Tibial nerve (tissue), 4 donors: Measurements from ENCODE around the gene GDPD5. TPM values are rescaled to one million over a fixed set of nuclear protein-coding genes. Genes with fewer than 3 reads are reported as not detected.
A peak's percentile ranks its signal among the peaks of the same experiment; 100 is the strongest.

Source experiments
- DNase-seq, 2 donors: peaks; one replicate each; pipeline ENCODE4 v3.0.0-alpha.2; 2019; ENCODE audit warnings: low spot score in 2 of 2
- H3K27ac ChIP-seq, 4 donors: fragments of 200-600 bp; sonication (generic) in 3 of 4; one replicate each; pipeline ENCODE4 v1.5.1; 2017 to 2019; ENCODE audit warnings: mild to moderate bottlenecking in 1 of 4
- H3K27me3 ChIP-seq, 2 donors: fragments of 200-600 bp; sonication (generic) in 1 of 2; one replicate each; pipeline versions ENCODE4 v1.5.1 to v1.6.0; 2017 to 2019
- H3K36me3 ChIP-seq, 3 donors: fragments of 200-600 bp; sonication (generic); one replicate each; pipeline ENCODE4 v1.5.1; 2018 to 2019
- H3K4me1 ChIP-seq, 4 donors: fragments of 200-600 bp; sonication (generic) in 3 of 4; one replicate each; pipeline ENCODE4 v1.5.1; 2017 to 2019
- H3K4me3 ChIP-seq, 4 donors: fragments of 200-600 bp; sonication (generic) in 3 of 4; one replicate each; pipeline ENCODE4 v1.5.1; 2017 to 2019; ENCODE audit warnings: mild to moderate bottlenecking in 1 of 4, moderate library complexity in 1 of 4
- H3K9me3 ChIP-seq, 4 donors: fragments of 200-600 bp; sonication (generic) in 3 of 4; one replicate each; pipeline ENCODE4 v1.5.1; 2017 to 2019
- EP300 ChIP-seq, 2 donors: sonication (generic); formaldehyde crosslinking; IDR thresholded peaks; one replicate each; pipeline ENCODE4 v1.6.1; 2017; ENCODE audit warnings: antibody characterized with exemption in 2 of 2, mild to moderate bottlenecking in 1 of 2
- POLR2A ChIP-seq, 2 donors: fragments of 450-650 bp; IDR thresholded peaks; one replicate each; pipeline ENCODE4 v1.6.1; 2017; ENCODE audit warnings: antibody characterized with exemption in 2 of 2, mild to moderate bottlenecking in 2 of 2, moderate library complexity in 2 of 2
- WGBS, 2 donors: methylation state at CpG; one replicate each; pipeline ENCODE4 v1.1.5; 2018; 5-methylcytosine and 5-hydroxymethylcytosine counted together
- total RNA-seq, 4 donors: library from RNA; depleted of rRNA; stranded (reverse); fragments of >200 nt; gene quantifications; one replicate each; pipeline ENCODE4 v1.1.0, GENCODE V29; 2016
- TF ChIP-seq, protein P1 (sequence below), 5 experiments: fragments of 200-600 bp in 3 of 5; fragments of 450-650 bp in 2 of 5; sonication (generic) in 3 of 5; IDR thresholded peaks; one replicate each; pipeline ENCODE4 v1.5.1; 2016 to 2019; ENCODE audit warnings: antibody characterized with exemption in 5 of 5, mild to moderate bottlenecking in 3 of 5, moderate library complexity in 2 of 5

The GDPD5 gene
- total RNA-seq, 4 donors from 2014 or later: 92.2 to 122 (median 101) TPM

DNA sequence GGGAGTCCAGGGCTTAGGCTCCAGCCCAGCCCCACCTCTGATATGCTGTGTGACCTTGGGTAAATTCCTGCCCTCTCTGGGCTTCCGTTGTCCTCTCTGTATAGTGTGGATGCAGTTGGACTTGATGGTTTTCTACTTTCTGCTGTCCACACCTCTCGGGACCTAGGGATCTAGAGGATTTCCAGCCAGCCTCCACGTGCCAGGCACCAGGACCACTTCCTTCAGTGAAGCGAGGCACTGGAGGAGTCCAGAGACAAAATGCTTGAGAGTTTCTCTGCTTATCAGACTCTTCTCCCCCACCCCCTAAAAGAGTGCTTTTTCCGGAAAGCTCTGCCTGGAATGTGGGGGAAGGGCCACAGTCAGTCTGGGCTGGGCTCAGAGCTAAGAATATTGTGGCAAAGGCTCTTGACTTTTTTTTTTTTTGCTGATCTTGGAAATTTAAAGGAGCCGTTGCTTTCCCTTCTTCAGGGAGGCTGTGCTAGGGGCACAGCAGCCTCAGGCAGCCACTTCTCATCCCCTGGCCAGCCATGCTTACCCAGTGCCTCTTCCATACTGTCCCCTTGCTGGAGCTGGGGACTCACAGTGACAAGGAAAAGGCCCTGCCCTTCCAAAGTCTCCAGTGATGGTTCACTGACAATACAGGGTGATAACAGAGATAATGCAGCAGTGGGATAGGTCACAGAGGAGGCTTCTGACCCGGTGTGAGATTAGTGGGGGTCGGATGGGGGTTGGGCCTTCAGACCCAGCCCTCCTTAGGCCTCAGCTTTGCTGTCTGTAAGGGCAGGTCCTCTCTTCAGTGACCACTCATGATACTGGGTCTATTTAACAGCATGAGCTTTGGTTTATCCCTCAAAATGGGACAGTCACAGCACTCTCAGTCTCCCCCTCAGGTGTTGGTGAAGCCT is 33.5 kb upstream of the GDPD5 start:
- peak in 1 of 2 donors; percentile 61 for DNase-seq
- Histone ChIP-seq H3K27me3 (no peaks in the 10 kb centered on the region), H3K27ac (peak overlapping the region; percentile 77 to 99 (median 88)), H3K4me3 (peak overlapping the region in 1 of 4 donors; percentile 24), H3K36me3 (no peaks in the 10 kb centered on the region), H3K9me3 (no peaks in the 10 kb centered on the region), H3K4me1 (peaks cover 0 to 88% (median 57%) of the 10 kb centered on the region in 4 donors)
- peak; percentile 60 to 69 for TF ChIP-seq EP300 (IDR thresholded peaks at IDR 0.05)
- no peak for TF ChIP-seq POLR2A (IDR thresholded peaks at IDR 0.05)
- 4 to 12% methylated on average over 8 of the region's 8 CpGs for WGBS, 2 donors

DNA sequence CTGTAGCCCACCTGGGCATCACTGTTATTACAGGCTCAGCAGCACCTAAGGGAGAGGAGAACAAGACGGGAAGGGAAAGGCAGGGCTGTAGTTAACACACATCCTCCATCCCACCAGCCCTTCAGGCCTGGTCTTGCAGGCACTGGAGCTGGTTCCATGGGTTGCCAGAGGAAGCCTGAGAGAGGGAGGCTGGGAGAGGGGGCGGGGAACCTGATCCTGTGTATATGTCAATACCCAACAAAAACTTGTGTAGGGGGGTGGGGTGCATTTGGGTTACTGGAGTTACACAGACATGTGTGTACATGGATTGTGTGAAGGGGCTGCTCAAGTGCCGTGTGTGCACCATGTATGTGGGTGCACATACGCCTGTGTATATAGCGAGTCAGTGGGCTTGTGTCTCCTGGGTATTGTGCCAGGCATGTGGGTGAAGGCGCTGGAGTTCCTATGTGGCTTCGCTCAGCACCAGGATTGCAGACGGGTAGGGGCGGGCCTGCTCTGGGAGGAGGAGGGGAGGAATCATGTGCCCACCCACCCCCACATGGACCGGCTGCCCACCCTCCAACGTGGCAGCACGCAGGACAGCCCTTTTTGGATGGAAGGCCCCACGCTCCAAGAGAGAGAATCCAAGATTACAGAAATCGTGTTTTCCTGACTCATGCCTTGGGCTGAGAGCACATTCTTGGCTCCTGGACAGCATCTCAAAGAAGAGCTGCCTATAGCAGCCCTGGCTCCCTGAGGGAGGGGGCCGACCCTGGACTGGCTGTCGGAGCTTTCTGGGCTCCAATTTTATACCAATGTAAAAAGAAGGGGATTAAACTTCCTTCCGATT is 32.1 kb upstream of the GDPD5 start:
- Histone ChIP-seq H3K27me3 (no peaks in the 10 kb centered on the region), H3K27ac (peak overlapping the region; percentile 77 to 99 (median 88)), H3K36me3 (no peaks in the 10 kb centered on the region), H3K4me3 (peak overlapping the region in 1 of 4 donors; percentile 24), H3K9me3 (no peaks in the 10 kb centered on the region), H3K4me1 (peaks cover 0 to 88% (median 56%) of the 10 kb centered on the region in 4 donors)
- DNase-seq: peak in 1 of 2 donors; percentile 53
- WGBS, 2 donors: 18 to 25% methylated on average over 17 of the region's 17 CpGs
- TF ChIP-seq, protein P1, sequence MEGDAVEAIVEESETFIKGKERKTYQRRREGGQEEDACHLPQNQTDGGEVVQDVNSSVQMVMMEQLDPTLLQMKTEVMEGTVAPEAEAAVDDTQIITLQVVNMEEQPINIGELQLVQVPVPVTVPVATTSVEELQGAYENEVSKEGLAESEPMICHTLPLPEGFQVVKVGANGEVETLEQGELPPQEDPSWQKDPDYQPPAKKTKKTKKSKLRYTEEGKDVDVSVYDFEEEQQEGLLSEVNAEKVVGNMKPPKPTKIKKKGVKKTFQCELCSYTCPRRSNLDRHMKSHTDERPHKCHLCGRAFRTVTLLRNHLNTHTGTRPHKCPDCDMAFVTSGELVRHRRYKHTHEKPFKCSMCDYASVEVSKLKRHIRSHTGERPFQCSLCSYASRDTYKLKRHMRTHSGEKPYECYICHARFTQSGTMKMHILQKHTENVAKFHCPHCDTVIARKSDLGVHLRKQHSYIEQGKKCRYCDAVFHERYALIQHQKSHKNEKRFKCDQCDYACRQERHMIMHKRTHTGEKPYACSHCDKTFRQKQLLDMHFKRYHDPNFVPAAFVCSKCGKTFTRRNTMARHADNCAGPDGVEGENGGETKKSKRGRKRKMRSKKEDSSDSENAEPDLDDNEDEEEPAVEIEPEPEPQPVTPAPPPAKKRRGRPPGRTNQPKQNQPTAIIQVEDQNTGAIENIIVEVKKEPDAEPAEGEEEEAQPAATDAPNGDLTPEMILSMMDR (IDR thresholded peaks at IDR 0.05): no peak
- TF ChIP-seq EP300 (IDR thresholded peaks at IDR 0.05): peak; percentile 12 to 78

DNA sequence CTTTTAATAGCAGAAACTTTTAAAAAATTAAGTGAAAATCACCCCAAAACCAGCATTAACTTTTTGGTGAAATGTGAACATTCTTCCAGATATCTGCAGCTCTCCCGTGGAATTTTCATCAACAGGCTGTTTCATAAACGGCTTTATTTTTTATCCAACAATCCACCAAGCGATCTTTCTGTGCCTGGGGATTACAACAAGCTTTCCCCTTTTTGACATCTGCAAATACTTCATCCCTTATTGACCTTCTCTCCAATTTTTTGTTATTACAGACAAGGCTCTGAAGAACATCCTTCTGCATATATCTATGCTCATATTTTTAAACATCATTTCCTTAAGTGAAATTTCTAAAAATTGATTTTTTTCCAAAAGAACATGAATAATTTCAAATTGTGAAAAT is 30.5 kb upstream of the GDPD5 start:
- 42 to 45% methylated on average over 3 of the region's 3 CpGs for WGBS, 2 donors

DNA sequence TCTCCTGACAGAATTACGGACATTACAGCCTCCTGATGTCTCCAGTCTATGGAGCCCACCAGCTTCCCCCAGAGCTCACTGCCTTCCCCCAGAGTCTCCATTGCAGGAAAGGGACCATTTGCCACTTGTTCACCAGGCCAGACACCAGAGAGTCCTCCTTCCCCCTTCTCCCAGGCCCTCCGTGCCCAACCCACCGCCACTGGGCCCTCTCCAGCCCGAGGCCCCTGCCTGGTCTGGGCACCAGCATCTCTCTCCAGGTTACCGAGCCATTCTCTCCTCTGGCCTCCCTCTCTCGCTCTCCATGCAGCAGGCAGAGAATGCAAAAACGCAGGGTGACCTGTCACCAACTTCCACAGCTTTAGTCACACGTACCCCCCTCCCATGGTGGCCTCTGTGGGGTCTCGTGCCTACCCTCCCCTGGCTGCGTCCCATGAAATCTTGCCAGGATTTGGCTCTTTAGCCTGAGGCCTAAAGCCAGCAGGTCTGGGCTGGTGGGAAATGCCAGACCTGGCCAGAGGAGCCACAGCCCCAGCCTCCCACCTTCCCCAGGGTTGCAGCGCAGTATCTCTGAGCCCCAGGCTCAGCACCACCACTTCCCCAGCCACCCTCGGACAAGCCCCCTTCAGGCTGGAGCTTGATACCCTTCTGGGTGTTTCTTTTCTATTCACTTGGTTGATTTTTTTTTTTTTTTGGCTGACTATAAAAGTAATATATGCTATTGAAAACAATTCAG is 29.5 kb upstream of the GDPD5 start:
- DNase-seq: no peak
- Histone ChIP-seq H3K4me1 (peaks cover 0 to 73% (median 47%) of the 10 kb centered on the region in 4 donors), H3K4me3 (peak overlapping the region in 1 of 4 donors; percentile 43), H3K9me3 (no peaks in the 10 kb centered on the region), H3K36me3 (no peaks in the 10 kb centered on the region), H3K27ac (peak overlapping the region; percentile 58 to 99 (median 80)), H3K27me3 (no peaks in the 10 kb centered on the region)
- TF ChIP-seq, protein P1 (IDR thresholded peaks at IDR 0.05): no peak
- TF ChIP-seq EP300 (IDR thresholded peaks at IDR 0.05) (no peak), POLR2A (IDR thresholded peaks at IDR 0.05) (no peak)
- WGBS, 2 donors: 78 to 80% methylated on average over 12 of the region's 12 CpGs

More for the DNA sequence above, 30.5 kb upstream of the GDPD5 start:
- no peak for TF ChIP-seq POLR2A (IDR thresholded peaks at IDR 0.05)
- no peak for TF ChIP-seq EP300 (IDR thresholded peaks at IDR 0.05)
- TF ChIP-seq, protein P1 (IDR thresholded peaks at IDR 0.05): no peak
- H3K4me3 ChIP-seq: no peak overlapping the region
- H3K36me3 ChIP-seq: no peaks in the 10 kb centered on the region
- no peaks in the 10 kb centered on the region for H3K27me3 ChIP-seq
- no peaks in the 10 kb centered on the region for H3K9me3 ChIP-seq
- H3K27ac ChIP-seq: peak overlapping the region in 3 of 4 donors; percentile 82 to 99 (median 95)
- H3K4me1 ChIP-seq: peaks cover 0 to 83% (median 50%) of the 10 kb centered on the region in 4 donors
- no peak for DNase-seq
